Uterus (tissue), 2 donors: ENCODE data around the gene MCM3AP.

Experiments used
- CTCF ChIP-seq, 4 experiments: fragments of 200-600 bp in 2 of 4; fragments of 450-650 bp in 2 of 4; sonication (generic) in 2 of 4; IDR thresholded peaks; one replicate each; pipeline ENCODE4 v1.5.1; 2016 to 2019; ENCODE audit warnings: antibody characterized with exemption in 4 of 4, mild to moderate bottlenecking in 2 of 4, moderate library complexity in 1 of 4
- POLR2A ChIP-seq, 2 donors: fragments of 450-650 bp; IDR thresholded peaks; one replicate each; pipeline ENCODE4 v1.6.1; 2016; ENCODE audit warnings: antibody characterized with exemption in 2 of 2, mild to moderate bottlenecking in 1 of 2, moderate library complexity in 1 of 2

- TF ChIP-seq POLR2A (IDR thresholded peaks at IDR 0.05) (no peak), CTCF (IDR thresholded peaks at IDR 0.05) (no peak)
Observed at GRCh38 chr21:46189213-46189958, 96.0 kb downstream of the MCM3AP start.
